D721Med (cell line): ENCODE results near the gene CCNB1.
"Not testable (repeated sequence)": the region's sequence is repeated elsewhere in the genome, so short reads cannot be mapped to it uniquely, and the experiment has no call there.

Source experiments
- DNase-seq: peaks from one replicate; pipeline ENCODE4 v3.0.0; 2011; ENCODE audit warnings: low spot score; ENCODE audit not compliant: insufficient read length
- FAIRE-seq: peaks from 2 replicates; lab custom pipeline; 2011; peaks lifted over from hg19 to GRCh38; lab: Jason Lieb, UNC
- TF ChIP-seq, protein P1 (sequence below): IDR thresholded peaks from 2 replicates; pipeline ENCODE4 v1.5.1; 2012; ENCODE audit warnings: mild to moderate bottlenecking, control low read depth; ENCODE audit not compliant: insufficient read depth; ENCODE audit errors: missing control alignments

CCNB1 gene

DNA sequence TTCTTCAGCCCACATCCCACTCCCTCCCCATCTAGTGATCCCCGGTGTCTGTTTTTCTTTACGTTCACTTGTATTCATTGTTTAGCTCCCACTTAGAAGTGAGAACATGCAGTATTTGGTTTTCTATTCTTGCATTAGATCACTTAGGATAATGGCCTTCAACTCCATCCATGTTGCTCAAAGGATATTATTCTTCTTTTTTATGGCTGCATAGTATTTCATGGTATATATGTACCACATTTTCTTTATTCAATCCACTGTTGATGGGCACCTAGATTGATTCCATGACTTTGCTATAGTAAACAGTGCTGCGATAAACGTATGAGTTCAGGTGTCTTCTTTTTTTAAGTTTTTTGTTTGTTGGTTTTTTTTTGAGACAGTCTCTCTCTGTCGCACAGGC is 29.1 kb upstream of the CCNB1 start:
- DNase-seq, result no peak
- TF ChIP-seq, protein P1, sequence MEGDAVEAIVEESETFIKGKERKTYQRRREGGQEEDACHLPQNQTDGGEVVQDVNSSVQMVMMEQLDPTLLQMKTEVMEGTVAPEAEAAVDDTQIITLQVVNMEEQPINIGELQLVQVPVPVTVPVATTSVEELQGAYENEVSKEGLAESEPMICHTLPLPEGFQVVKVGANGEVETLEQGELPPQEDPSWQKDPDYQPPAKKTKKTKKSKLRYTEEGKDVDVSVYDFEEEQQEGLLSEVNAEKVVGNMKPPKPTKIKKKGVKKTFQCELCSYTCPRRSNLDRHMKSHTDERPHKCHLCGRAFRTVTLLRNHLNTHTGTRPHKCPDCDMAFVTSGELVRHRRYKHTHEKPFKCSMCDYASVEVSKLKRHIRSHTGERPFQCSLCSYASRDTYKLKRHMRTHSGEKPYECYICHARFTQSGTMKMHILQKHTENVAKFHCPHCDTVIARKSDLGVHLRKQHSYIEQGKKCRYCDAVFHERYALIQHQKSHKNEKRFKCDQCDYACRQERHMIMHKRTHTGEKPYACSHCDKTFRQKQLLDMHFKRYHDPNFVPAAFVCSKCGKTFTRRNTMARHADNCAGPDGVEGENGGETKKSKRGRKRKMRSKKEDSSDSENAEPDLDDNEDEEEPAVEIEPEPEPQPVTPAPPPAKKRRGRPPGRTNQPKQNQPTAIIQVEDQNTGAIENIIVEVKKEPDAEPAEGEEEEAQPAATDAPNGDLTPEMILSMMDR, result no peak
- no peak for FAIRE-seq

GRCh38 chr5:69138766-69139165 is 28.2 kb upstream of the CCNB1 start:
- DNase-seq (no peak), FAIRE-seq (no peak)
- TF ChIP-seq, protein P1, result no peak

DNA sequence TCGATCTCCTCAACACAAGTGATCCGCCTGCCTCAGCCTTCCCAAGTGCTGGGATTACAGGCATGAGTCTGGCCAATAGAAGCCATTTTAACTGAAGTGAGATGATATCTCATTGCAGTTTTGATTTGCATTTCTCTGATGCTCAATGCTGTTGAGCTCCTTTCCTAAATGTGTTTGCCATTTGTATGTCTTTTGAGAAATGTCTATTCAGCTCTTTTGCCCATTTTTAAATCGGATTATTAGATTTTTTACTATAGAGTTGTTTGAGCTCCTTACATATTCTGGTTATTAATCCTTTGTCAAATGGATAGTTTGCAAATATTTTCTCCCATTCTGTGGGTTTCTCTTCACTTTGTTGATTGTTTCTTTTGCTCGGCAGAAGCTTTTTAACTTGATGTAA is 26.7 kb upstream of the CCNB1 start:
- not testable (repeated sequence) for DNase-seq, FAIRE-seq

- TF ChIP-seq, protein P1, result no peak
Measured at GRCh38 chr5:69140827-69141226, 26.1 kb upstream of the CCNB1 start.

DNA sequence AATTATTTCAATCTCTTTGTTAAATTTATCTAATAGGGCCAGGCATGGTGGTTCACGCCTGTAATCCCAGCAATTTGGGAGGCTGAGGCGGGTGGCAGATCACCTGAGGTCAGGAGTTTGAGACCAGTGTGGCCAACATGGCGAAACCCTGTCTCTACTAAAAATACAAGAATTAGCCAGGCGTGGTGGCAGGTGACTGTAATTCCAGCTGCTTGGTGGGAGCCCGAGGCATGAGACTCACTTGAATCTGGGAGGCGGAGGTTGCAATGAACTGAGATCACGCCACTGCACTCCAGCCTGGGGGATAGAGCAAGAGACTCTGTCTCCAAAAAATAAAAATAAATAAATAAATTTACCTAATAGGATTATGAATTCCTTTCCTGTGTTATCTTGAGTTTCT is 18.4 kb upstream of the CCNB1 start:
- FAIRE-seq, DNase-seq: not testable (repeated sequence)

More at GRCh38 chr5:69140827-69141226, 26.1 kb upstream of the CCNB1 start:
- DNase-seq, result no peak
- FAIRE-seq, result no peak

DNA sequence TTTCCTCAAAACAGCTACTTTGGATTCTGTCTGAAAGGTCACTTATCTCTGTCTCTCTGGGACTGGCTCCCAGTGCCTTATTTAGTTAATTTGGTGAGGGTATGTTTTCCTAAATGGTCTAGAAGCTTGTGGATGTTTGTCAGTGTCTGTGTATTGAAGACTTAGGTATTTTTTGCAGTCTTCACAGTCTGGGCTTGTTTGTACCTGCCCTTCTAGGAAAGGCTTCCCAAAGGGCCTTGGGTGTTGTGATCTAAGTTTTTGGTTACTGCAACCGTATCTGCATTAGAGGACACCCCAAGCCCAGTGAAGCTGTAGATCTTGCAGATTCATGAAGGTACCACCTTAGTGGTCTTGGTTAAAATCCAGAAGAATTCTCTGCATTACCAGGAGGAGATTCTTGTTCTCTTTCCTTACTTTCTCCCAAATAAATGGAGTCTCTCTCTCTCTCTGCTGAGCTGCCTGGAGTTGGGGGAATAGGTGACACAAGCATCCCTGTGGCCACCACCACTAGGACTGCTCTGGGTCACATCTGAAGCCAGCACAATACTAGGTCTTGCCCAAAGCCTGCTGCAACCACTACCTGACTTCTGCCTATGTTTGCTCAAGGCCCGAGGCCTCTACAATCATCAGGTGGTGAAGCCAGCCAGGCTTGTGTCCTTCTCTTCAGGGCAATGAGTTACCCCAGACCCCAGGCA is 17.8 kb upstream of the CCNB1 start:
- FAIRE-seq (no peak), DNase-seq (no peak)
- TF ChIP-seq, protein P1, result no peak

GRCh38 chr5:69149676-69150010 is 17.3 kb upstream of the CCNB1 start:
- FAIRE-seq (no peak), DNase-seq (no peak)
- TF ChIP-seq, protein P1, result no peak

GRCh38 chr5:69152731-69153130 is 14.2 kb upstream of the CCNB1 start:
- TF ChIP-seq, protein P1, result no peak
- no peak for DNase-seq
- no peak for FAIRE-seq
